ENCODE data around the gene UMODL1.

Gene UMODL1

GRCh38 chr21:42089093-42089631, 18.0 kb downstream of the UMODL1 start:
- no peak overlapping the region for H3K4me3 ChIP-seq
- H3K27ac ChIP-seq = no peak overlapping the region

- Histone ChIP-seq H3K27ac (no peak overlapping the region), H3K4me3 (no peak overlapping the region)
Measured at GRCh38 chr21:42089665-42090310, 18.7 kb downstream of the UMODL1 start.

- H3K4me3 ChIP-seq = no peak overlapping the region
- no peak overlapping the region for H3K27ac ChIP-seq
Measured at GRCh38 chr21:42091899-42092508, 20.9 kb downstream of the UMODL1 start.

- no peak overlapping the region for H3K27ac ChIP-seq
- H3K4me3 ChIP-seq = no peak overlapping the region
Measured at GRCh38 chr21:42092771-42093170, 21.7 kb downstream of the UMODL1 start.

GRCh38 chr21:42093186-42093585, 22.1 kb downstream of the UMODL1 start:
- Histone ChIP-seq H3K27ac (peak overlapping the region in 4 of 21 experiments; percentile 8 to 27 (median 18)), H3K4me3 (no peak overlapping the region)

- peak overlapping the region in 4 of 21 experiments; percentile 24 to 69 (median 46) for H3K27ac ChIP-seq
- no peak overlapping the region for H3K4me3 ChIP-seq
Measured at GRCh38 chr21:42093991-42094421, 22.9 kb downstream of the UMODL1 start.

- Histone ChIP-seq H3K4me3 (no peak overlapping the region), H3K27ac (peak overlapping the region in 3 of 21 experiments; percentile 20 to 69 (median 67))
Measured at GRCh38 chr21:42094811-42095210, 23.7 kb downstream of the UMODL1 start.

- no peak overlapping the region for H3K4me3 ChIP-seq
- H3K27ac ChIP-seq = peak overlapping the region in 1 of 21 experiments; percentile 84
Measured at GRCh38 chr21:42095581-42095980, 24.5 kb downstream of the UMODL1 start.

GRCh38 chr21:42096566-42096965, 25.4 kb downstream of the UMODL1 start:
- Histone ChIP-seq H3K4me3 (no peak overlapping the region), H3K27ac (peak overlapping the region in 11 of 21 experiments; percentile 18 to 84 (median 65))

GRCh38 chr21:42097274-42097673, 26.2 kb downstream of the UMODL1 start:
- no peak overlapping the region for H3K4me3 ChIP-seq
- peak overlapping the region in 16 of 21 experiments; percentile 18 to 84 (median 59) for H3K27ac ChIP-seq

GRCh38 chr21:42097860-42098454, 26.8 kb downstream of the UMODL1 start:
- Histone ChIP-seq H3K4me3 (no peak overlapping the region), H3K27ac (peak overlapping the region in 14 of 21 experiments; percentile 37 to 84 (median 66))

GRCh38 chr21:42098957-42099505, 27.9 kb downstream of the UMODL1 start:
- peak overlapping the region in 2 of 21 experiments; percentile 69 to 84 for H3K27ac ChIP-seq
- H3K4me3 ChIP-seq = no peak overlapping the region

GRCh38 chr21:42101246-42101645, 30.1 kb downstream of the UMODL1 start:
- Histone ChIP-seq H3K27ac (no peak overlapping the region), H3K4me3 (no peak overlapping the region)

- peak overlapping the region in 1 of 21 experiments; percentile 9 for H3K27ac ChIP-seq
- H3K4me3 ChIP-seq = no peak overlapping the region
Measured at GRCh38 chr21:42102076-42102475, 31.0 kb downstream of the UMODL1 start.

- H3K4me3 ChIP-seq = no peak overlapping the region
- no peak overlapping the region for H3K27ac ChIP-seq
Measured at GRCh38 chr21:42102526-42102925, 31.4 kb downstream of the UMODL1 start.

- Histone ChIP-seq H3K27ac (no peak overlapping the region), H3K4me3 (no peak overlapping the region)
Measured at GRCh38 chr21:42102991-42103390, 31.9 kb downstream of the UMODL1 start.

GRCh38 chr21:42103843-42104242, 32.7 kb downstream of the UMODL1 start:
- no peak overlapping the region for H3K4me3 ChIP-seq
- H3K27ac ChIP-seq = no peak overlapping the region

GRCh38 chr21:42105476-42106315, 34.6 kb downstream of the UMODL1 start:
- H3K4me3 ChIP-seq = no peak overlapping the region
- H3K27ac ChIP-seq = no peak overlapping the region

- Histone ChIP-seq H3K4me3 (no peak overlapping the region), H3K27ac (no peak overlapping the region)
Measured at GRCh38 chr21:42106425-42106824, 35.3 kb downstream of the UMODL1 start.

All from skin epidermis (tissue), 12 donors.